Posterior cingulate gyrus (tissue), 11 donors: Measurements from ENCODE around the gene FBXO47.
A peak's percentile ranks its signal among the peaks of the same experiment; 100 is the strongest.
"Not testable (repeated sequence)": the region's sequence is repeated elsewhere in the genome, so short reads cannot be mapped to it uniquely, and the experiment has no call there.

Experiments
- DNase-seq, 10 donors: peaks; one replicate each; pipeline versions ENCODE4 v3.0.0 to v3.0.0-alpha.2; 2020 to 2021; ENCODE audit warnings: mixed read lengths in 3 of 10
- intact Hi-C: fragments of 100-400 bp; cut with DNase I; formaldehyde crosslinking; loops from one replicate; pipeline ENCODE4 v1.15.1; 2023

The FBXO47 gene

GRCh38 chr17:38981636-38982035 lies 14.4 kb upstream of the FBXO47 start:
- no peak for DNase-seq
- intact Hi-C loops, result loop anchor here (2.0 kb wide), 1 partner anchor 251 kb away; no protein-coding TSS in a partner anchor

- intact Hi-C loops, result no loop called here
These were observed 13.5 kb upstream of the FBXO47 start for GRCh38 chr17:38980490-38981217.

GRCh38 chr17:38978180-38978579 lies 11.0 kb upstream of the FBXO47 start:
- intact Hi-C loops, result no loop called here
- DNase-seq, result no peak

More at GRCh38 chr17:38980490-38981217, 13.5 kb upstream of the FBXO47 start:
- no peak for DNase-seq

- intact Hi-C loops, DNase-seq: not testable (repeated sequence)
These were observed 9.0 kb upstream of the FBXO47 start for GRCh38 chr17:38976187-38976551.

DNA sequence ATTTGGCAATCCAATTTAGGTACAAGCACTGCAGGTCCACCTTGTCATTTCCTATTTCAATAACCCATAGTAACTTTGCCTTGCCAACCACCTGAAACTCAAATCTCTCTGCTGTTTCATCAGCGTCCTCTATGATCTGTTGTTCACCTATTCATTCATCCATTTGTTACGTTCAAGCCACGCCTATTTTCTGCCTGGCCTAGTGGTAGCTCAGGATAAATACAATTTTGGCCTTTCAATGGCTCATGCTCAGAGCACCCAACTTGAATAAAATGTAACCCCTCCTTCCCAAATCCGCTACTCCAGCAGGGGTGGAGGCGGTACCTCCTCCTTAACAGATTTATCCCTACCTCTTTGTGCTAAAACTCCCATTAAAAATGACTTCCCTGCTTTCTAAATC lies 3.6 kb upstream of the FBXO47 start:
- DNase-seq, result no peak
- intact Hi-C loops, result no loop called here

- intact Hi-C loops, result no loop called here
These were observed 2.9 kb upstream of the FBXO47 start for GRCh38 chr17:38970128-38970527.

GRCh38 chr17:38969281-38969680 lies 2.1 kb upstream of the FBXO47 start:
- intact Hi-C loops, result no loop called here
- DNase-seq, result no peak

More at GRCh38 chr17:38970128-38970527, 2.9 kb upstream of the FBXO47 start:
- no peak for DNase-seq

DNA sequence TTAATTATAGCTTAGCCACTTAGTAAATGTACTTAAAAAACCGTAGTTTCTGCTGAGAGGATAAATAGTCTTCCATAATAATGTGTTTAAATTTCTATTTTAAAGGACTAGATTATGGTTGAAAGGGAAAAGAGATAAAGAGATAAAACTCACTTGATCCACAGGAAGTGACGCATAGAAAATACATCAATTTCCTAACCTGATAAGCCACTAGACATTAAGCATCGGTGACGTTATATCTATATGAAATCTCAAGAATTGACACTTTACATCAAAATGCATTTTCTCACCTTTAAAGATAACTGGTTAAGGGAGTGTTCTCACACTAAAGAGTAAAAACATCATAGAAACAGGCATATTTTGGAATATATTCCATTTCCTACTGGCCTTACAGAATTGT lies 5.8 kb downstream of the FBXO47 start:
- no peak for DNase-seq
- intact Hi-C loops, result no loop called here

- intact Hi-C loops, result no loop called here
- DNase-seq, result no peak
These were observed 6.8 kb downstream of the FBXO47 start for GRCh38 chr17:38960402-38960801.

- intact Hi-C loops, result no loop called here
- DNase-seq, result no peak
These were observed 7.7 kb downstream of the FBXO47 start for GRCh38 chr17:38959508-38959907.

DNA sequence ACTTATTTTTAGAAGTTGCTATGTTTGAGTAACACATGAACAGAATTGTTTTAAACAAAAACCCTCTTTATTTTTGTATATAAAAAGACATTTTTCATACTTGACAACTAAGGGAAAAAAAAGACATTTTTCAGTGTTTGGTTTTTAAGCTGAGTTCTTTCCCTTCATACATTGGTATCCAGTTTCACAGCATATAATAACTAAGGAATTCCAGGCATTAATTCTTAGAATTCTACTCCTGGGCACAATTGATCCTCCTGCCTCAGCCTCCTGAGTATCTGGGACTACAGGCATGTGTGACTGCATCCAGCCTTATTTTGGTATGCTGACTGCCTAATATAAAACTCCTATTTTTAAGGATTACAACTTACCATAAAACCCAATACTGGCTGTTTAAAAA lies 8.4 kb downstream of the FBXO47 start:
- no peak for DNase-seq
- intact Hi-C loops, result no loop called here

DNA sequence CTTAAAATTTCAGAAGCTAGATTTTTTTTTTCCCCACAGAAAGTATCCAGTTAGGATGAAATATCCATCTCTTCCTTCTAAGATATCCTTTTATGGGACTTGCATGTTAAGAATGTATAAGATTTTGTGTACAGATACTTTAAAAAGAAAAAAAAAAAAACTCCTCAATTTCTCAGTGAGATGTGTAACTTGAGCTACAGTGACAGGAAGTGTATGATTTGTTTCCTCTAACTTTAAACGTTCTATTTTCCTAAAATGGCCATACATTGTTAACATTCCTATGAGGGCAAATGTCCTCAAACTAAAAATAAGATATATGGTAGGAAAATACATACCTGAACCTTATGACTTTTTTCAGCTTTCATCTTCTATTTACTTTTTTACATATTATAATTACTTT lies 8.9 kb downstream of the FBXO47 start:
- intact Hi-C loops, result no loop called here
- no peak for DNase-seq

DNA sequence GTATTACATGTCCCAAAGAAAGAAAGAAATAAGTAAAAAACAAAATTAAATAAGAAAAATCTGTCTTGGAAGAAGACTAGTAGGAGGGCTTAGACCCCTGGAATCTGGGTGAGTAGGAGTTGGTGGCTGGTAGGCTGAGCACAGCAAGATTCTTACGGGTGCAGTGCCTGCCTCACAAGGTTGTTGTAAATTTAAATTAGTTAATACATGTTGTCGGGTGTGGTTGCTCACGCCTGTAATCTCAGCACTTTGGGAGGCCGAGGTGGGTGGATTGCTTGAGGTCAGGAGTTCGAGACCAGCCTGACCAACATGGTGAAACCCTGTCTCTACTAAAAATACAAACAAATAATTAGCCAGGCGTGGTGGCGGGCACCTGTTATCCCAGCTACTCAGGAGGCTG lies 13.4 kb downstream of the FBXO47 start:
- intact Hi-C loops, result not testable (repeated sequence)

GRCh38 chr17:38947189-38947588 lies 20.0 kb downstream of the FBXO47 start:
- intact Hi-C loops, result no loop called here
- DNase-seq, result no peak

More for the DNA sequence above, 13.4 kb downstream of the FBXO47 start:
- DNase-seq, result not testable (repeated sequence)

DNA sequence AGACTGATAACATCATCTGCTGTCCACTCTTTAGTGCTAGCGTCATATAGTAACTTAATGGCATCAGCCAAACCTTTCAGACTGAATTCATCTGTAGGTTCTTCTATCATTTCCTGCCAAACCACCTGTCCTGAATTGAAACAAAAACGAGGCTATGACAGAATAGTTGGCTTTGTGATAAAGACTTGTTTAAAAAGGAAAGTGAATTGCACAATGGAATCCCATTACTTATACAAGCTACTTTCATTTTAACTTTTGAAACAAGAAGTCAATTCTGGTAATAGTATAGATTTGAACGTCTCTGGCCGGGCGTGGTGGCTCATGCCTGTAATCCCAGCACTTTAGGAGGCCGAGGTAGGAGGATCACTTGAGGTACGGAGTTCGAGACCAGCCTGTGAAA lies 23.6 kb downstream of the FBXO47 start:
- intact Hi-C loops, result no loop called here
- no peak for DNase-seq

GRCh38 chr17:38942696-38943334 lies 24.4 kb downstream of the FBXO47 start:
- DNase-seq, result no peak
- intact Hi-C loops, result no loop called here

- DNase-seq, result no peak
- intact Hi-C loops, result no loop called here
These were observed 26.8 kb downstream of the FBXO47 start for GRCh38 chr17:38940404-38940803.

- no peak for DNase-seq
- intact Hi-C loops, result no loop called here
These were observed 27.2 kb downstream of the FBXO47 start for GRCh38 chr17:38939987-38940386.

DNA sequence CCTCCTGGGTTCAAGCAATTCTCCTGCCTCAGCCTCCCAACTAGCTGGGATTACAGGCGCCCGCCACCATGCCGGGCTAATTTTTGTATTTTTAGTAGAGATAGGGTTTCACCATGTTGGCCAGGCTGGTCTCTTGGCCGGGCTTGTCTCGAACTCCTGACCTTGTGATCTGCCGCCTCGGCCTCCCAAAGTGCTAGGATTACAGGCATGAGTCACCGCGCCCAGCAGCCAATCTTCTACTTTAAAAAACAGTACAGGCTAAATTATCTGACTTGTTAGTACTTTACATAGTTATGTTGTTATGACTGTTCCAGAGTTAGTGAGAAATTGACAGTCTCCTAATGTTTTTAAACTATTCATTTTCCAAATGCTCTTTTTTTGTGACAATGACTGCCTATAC lies 33.2 kb downstream of the FBXO47 start:
- DNase-seq, result peak in 2 of 10 donors; percentile 26 to 45
- intact Hi-C loops, result not testable (repeated sequence)

- peak in 2 of 10 donors; percentile 20 to 43 for DNase-seq
- intact Hi-C loops, result not testable (repeated sequence)
These were observed 36.4 kb downstream of the FBXO47 start for GRCh38 chr17:38930782-38931181.

DNA sequence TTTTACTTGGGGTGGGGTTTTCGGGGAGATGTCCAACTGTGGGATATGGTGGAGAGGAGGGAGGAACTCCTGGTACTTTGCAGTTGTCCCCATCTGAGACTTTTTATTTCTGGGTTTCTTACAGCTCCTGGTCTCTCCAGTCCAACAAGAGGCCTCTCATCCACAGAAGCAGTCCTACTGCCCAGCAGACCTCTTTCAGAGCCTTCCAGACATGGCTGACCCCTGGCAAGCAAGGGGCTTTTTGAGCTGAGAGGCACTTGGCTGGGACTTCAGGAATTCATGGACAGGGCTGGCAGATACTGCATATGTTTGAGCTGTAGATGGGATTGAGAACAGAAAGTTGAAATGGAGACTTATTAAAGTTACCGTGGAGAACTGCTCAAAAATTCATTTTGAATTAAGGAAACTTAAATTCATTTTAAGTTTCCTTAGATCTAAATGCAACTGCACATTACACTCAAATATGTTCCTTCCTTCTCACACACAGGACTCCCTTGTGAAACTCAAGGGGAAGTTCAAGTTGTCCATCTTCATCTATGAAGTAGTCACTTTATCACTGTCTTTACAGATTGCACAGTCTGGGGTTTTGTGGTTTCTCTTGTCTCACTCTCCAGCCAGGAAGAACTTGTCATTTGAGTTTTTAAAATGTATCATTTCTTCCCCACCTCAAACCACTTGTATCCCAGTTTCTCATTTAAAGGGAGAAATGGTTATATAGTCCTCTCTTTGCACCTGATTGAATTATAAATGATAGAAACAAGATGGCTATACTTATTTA lies 40.7 kb downstream of the FBXO47 start:
- peak in 1 of 10 donors; percentile 69 for DNase-seq
- intact Hi-C loops, result no loop called here
